EL (cell line): Measurements from ENCODE around the gene SCAF8.
"Not testable (repeated sequence)": the region's sequence is repeated elsewhere in the genome, so short reads cannot be mapped to it uniquely, and the experiment has no call there.

Source experiments
- DNase-seq: peaks from one replicate; pipeline ENCODE4 v3.0.0-alpha.2; 2016

Gene SCAF8

GRCh38 chr6:154733626-154734382 is 588 bp downstream of the SCAF8 start:
- DNase-seq: peak; percentile 98

GRCh38 chr6:154736618-154737259 is 3.5 kb downstream of the SCAF8 start:
- no peak for DNase-seq

DNA sequence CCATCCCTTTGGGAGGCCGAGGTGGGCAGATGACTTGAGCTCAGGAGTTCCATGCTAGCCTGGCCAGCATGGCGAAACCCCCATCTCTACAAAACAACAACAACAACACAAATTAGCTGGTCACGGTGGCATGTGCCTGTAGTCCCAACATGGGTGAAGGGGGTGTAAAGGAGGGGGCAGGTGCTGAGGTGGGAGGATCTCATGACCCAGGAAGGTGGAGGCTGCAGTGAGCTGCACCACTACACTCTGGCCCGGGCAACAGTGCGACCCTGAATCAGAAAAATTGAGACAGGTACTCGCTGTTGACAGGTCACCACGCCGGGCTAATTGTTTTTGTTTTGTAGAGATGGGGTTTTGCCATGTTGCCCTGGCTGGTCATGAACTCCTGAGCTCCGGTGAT is 4.2 kb downstream of the SCAF8 start:
- no peak for DNase-seq

- DNase-seq: peak; percentile 18
Observed at GRCh38 chr6:154738551-154738961, 5.3 kb downstream of the SCAF8 start.

DNA sequence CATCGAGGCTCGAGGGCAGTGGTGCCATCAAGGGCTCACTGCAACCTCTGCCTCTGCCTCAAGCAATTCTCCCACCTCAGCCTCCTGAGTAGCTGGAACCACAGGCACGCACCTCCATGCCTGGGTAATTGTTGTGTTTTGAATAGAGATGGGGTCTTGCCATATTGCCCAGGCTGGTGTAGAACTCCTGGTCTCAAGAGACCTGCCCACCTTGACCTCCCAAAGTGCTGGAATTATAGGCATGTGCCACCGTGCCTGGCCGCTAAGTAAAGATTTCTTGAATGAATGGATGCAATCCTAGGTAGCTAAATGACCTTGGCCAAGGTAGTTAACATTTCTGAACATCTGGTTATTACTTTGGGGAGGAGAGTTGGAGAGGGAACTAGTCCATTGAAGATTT is 7.4 kb downstream of the SCAF8 start:
- no peak for DNase-seq

GRCh38 chr6:154742891-154743290 is 9.7 kb downstream of the SCAF8 start:
- DNase-seq: no peak

DNA sequence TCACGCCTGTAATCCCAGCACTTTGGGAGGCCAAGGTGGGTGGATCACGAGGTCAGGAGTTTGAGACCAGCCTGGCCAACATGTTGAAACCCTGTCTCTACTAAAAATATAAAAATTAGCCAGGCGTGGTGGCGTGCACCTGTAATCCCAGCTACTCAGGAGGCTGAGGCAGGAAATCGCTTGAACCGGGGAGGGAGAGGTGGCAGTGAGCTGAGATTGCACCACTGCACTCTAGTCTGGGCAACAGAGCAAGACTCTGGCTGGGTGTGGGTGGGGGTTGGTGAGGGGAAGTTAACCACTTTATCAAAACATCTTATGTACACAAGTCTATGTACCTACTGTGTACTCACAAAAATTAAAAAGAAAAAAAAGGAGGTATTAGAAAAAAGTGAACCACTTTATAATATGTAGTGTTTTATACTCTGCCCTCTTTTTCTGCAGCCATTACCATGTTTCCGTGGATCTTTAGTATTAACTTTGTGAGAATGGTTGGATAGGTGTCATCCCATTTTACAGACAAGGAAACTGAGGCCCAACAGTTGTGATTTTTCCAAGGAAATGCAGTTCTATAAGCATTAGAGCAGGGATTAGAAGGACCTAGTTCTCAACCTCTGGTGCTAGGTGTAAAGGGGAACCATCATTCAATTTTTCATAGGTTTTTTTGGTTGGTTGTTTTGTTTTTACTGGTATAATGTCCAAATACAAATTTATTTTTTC is 11.0 kb downstream of the SCAF8 start:
- not testable (repeated sequence) for DNase-seq

DNA sequence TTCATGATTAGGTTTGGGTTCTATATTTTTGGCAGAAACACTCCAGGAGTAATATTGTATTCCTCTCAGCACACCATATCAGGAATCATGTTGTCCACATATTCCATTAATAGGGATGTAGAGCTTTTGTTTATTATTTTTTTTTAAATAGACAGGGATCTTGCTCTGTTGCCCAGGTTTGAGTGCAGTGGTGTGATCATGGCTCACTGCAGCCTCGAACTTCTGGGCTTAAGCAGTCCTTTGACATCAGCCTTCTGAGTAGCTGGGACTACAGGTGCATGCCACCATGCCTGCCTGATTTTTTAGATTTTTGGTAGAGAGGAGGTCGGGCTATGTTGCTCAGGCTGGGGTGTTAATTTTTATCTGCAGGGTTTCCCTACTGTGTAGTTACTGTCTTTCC is 12.0 kb downstream of the SCAF8 start:
- DNase-seq: no peak

DNA sequence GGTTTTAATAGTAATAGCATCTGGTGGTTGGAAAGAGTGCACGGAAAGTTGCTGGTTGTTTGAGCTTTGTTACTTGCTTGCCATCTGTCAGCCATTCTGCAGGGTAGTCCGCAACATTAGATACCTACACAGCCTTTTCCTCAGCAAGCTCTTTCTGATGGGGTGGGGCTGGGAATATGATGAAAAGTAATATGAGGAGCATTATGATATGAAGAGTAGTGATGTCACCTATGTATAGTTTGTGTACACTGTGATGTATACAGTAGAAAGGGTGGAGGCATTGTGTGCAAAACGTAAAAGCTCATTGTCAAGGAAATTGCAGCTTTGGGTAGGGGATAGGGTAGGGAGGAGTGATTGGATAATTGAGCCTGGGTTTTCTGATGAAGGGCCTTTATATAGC is 16.1 kb downstream of the SCAF8 start:
- no peak for DNase-seq

GRCh38 chr6:154751011-154751800 is 18.0 kb downstream of the SCAF8 start:
- no peak for DNase-seq

DNA sequence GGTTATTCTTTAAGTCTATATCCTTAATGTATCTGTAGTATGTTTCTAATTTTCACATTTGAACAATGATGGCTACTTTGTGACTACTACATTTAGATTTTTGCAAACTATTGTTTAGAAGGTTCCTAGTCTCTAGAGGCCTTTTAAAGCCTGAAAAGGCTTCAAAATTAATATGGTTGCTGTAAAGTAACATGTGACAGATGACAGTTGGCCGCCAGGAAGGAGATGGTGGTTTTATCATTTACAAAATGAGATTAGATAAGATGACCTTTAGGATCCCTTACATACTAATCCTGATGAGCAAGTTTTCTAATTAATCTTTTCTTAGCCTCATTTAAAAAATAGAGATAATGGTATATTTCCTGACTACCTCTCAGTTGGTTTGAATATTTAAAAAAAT is 18.8 kb downstream of the SCAF8 start:
- no peak for DNase-seq

- no peak for DNase-seq
Observed at GRCh38 chr6:154754152-154754551, 20.9 kb downstream of the SCAF8 start.

GRCh38 chr6:154757352-154758050 is 24.3 kb downstream of the SCAF8 start:
- no peak for DNase-seq

- no peak for DNase-seq
Observed at GRCh38 chr6:154758125-154758524, 24.9 kb downstream of the SCAF8 start.

DNA sequence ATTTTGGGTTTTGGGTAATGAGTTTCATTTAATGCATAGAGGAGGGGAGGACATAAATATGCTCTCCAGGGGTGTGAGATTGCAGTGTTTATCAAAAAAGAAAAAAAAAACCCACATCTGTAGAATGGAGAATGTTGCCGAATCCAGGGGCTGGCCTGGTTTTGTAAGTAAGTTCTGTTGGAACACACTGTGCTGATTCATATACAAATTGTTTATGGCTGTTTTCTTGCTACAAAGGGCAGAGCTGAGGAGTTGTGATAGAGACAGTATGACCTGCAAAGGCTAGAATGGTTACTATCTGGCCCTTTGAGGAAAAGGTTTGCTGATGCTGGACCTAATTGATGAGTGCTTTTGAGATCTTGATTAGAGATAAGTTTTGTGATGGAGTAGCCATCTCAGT is 30.4 kb downstream of the SCAF8 start:
- DNase-seq: no peak

DNA sequence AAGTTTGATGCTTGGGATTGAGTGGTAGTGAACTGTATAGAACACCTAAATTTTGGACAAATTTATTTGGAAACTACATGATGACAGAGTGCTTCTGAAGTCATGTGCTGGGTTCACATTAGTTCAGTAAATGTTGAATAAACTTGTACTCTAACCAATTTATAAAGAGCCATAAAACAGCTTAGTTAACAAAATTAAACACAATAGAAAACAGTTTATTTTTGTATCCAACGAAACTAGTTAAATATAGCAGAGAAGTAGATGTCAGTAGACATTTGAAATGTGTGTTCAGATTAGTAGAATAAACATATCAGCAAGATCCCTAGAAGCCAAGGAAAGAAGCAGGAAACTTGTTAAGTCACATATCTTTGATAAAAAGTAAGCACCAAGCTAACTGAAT is 32.1 kb downstream of the SCAF8 start:
- no peak for DNase-seq

DNA sequence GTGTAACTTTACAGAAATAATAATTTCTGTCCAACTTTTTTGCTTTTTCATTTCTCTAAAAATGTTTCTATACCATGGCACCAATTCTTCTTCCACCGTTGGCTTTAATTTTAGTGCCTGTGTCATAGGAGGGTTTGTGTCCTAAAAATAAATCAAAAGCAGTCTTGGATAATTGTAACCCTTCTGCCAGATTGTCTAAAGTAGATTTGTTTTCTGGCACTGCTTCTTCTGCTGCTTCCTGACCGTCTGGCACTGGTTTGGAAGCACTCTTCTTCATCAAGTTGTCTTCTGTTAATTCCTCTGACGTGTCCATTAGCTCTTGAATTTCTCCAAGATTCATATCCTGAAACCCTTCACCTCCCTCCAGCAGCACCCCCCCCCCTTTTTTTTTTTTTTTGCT is 33.1 kb downstream of the SCAF8 start:
- no peak for DNase-seq

DNA sequence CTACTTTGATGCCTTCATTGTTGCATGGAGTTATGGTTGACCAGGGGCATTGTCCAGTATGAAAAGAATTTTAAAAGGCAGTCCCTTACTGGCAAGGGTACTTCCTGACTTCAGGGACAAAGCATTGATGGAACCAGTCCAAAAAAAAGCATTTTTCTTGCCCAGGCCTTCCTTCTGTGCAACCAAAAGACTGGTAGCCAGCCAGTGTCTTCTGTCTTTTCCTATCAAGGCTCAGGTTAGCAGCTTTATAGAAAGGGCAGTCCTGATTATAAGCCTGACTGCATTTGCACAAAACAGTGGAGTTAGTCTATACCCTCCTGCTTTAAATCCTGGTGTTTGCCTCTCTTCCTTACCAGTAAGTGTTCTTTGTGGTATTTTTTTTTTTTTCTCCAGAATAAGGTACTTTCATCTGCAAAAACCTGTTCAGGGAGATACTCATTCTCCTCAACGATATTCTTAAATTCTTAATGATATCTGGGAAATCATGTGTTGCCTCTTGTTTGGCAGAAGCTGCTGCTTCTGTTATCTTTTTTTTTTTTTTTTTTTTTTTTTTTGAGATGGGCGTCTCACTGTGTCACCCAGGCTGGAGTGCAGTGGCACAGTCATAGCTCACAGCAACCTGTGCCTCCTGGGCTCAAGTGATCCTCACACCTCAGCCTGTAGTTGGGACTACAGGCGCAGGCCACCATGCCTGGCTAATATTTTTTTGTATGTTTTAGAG is 33.9 kb downstream of the SCAF8 start:
- peak; percentile 48 for DNase-seq

DNA sequence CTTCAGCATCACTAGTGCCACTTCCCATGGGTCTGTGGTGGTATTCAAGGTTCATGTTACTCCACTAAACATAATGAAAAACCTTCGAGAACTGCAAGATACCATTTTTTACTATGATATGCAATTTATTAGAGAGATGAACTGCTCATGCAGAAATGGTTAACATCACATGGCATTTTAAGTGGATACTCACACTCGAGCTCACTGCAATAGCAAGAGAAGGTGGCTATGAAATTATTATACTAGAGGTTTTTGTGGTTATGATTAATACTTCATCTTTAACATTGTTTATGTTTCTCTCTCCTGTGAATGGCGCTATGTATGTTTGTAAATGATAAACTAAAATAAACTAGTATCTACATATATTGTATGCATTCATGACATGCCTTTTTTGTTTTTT is 35.1 kb downstream of the SCAF8 start:
- no peak for DNase-seq

DNA sequence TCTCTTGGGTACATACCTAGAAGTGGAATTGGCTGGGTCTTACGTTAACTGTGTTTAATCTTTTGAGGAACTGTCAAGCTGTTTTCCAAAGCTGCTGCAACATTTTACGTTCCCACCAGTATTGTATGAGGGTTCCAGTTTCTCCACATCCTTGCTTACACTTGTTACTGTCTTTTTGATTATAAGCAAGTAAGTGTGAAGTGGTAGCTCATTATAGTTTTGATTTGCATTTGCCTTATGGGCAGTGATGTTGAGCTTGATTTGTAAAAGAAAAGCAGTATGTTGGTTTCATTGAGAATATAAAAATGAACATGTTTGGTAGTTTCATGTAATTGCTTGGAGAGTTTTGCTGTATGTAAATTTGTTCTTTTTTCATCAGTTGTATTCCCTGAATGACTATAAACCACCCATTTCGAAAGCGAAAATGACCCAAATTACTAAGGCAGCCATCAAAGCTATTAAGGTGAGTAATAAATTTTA is 40.4 kb downstream of the SCAF8 start:
- no peak for DNase-seq

DNA sequence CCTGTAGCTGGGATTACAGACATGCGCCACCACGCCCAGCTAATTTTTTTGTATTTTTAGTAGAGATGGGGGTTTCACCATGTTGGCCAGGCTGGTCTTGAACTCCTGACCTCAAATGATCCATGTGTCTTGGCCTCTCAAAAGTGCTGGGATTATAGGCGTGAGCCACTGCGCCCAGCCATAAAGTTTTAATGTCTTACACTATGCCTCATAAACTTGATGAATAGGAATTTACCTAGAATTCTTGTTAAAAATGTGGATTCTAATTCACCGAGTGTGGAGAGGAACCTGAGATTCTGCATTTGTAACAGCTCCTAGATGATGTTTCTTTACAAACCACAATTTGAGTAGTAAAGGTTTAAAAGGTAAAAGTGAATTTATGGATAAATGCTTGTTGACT is 45.9 kb downstream of the SCAF8 start:
- not testable (repeated sequence) for DNase-seq

GRCh38 chr6:154782193-154782592 is 49.0 kb downstream of the SCAF8 start:
- DNase-seq: no peak
